ENCODE results near the gene ILK. TPM values are rescaled to one million over a fixed set of nuclear protein-coding genes. Genes with fewer than 3 reads are reported as not detected.

Gene ILK
- total and polyA plus RNA-seq, 2 of the 13 experiments (the other 11 are each of a cell fraction or from before 2014, with no cell fraction given), result 70.3 to 108 TPM

DNA sequence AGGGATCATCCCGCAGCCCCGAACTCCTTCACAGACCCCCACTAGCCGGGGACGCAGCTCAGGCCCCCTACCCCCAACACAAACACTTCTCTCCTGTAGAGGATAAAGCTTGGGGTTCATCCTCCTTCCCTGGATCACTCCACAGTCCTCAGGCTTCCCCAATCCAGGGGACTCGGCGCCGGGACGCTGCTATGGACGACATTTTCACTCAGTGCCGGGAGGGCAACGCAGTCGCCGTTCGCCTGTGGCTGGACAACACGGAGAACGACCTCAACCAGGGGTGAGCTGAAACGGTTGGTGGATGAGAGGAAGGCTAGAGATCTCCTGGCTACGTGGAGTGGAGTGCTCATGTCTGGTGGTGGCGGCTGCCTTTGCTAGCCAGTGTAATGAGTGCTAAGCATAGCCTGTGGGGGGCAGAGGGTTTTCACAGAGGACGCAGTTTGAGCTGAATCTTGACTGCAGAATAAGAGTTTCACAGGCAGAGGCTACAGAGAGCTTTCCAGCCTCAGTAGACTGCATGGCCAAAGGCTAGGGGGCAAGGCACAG lies 580 bp downstream of the ILK start (continued):
- TF ChIP-seq, protein P1, sequence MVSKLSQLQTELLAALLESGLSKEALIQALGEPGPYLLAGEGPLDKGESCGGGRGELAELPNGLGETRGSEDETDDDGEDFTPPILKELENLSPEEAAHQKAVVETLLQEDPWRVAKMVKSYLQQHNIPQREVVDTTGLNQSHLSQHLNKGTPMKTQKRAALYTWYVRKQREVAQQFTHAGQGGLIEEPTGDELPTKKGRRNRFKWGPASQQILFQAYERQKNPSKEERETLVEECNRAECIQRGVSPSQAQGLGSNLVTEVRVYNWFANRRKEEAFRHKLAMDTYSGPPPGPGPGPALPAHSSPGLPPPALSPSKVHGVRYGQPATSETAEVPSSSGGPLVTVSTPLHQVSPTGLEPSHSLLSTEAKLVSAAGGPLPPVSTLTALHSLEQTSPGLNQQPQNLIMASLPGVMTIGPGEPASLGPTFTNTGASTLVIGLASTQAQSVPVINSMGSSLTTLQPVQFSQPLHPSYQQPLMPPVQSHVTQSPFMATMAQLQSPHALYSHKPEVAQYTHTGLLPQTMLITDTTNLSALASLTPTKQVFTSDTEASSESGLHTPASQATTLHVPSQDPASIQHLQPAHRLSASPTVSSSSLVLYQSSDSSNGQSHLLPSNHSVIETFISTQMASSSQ (IDR thresholded peaks at IDR 0.05; ENCODE audit: low read depth), result no peak
- TF ChIP-seq, protein P1 (CRISPR knock-in tag; IDR thresholded peaks at IDR 0.05; ENCODE audit: borderline replicate concordance), result no peak
- TF ChIP-seq MAFK (conservative IDR thresholded peaks at IDR 0.05 in 1 of 2, IDR thresholded peaks at IDR 0.05 in 1 of 2; ENCODE audit: low read length in 2 of 2), result no peak
- TF ChIP-seq, protein P2, sequence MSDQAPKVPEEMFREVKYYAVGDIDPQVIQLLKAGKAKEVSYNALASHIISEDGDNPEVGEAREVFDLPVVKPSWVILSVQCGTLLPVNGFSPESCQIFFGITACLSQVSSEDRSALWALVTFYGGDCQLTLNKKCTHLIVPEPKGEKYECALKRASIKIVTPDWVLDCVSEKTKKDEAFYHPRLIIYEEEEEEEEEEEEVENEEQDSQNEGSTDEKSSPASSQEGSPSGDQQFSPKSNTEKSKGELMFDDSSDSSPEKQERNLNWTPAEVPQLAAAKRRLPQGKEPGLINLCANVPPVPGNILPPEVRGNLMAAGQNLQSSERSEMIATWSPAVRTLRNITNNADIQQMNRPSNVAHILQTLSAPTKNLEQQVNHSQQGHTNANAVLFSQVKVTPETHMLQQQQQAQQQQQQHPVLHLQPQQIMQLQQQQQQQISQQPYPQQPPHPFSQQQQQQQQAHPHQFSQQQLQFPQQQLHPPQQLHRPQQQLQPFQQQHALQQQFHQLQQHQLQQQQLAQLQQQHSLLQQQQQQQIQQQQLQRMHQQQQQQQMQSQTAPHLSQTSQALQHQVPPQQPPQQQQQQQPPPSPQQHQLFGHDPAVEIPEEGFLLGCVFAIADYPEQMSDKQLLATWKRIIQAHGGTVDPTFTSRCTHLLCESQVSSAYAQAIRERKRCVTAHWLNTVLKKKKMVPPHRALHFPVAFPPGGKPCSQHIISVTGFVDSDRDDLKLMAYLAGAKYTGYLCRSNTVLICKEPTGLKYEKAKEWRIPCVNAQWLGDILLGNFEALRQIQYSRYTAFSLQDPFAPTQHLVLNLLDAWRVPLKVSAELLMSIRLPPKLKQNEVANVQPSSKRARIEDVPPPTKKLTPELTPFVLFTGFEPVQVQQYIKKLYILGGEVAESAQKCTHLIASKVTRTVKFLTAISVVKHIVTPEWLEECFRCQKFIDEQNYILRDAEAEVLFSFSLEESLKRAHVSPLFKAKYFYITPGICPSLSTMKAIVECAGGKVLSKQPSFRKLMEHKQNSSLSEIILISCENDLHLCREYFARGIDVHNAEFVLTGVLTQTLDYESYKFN (CRISPR knock-in tag; conservative IDR thresholded peaks at IDR 0.05), result no peak
- TF ChIP-seq, protein P3, sequence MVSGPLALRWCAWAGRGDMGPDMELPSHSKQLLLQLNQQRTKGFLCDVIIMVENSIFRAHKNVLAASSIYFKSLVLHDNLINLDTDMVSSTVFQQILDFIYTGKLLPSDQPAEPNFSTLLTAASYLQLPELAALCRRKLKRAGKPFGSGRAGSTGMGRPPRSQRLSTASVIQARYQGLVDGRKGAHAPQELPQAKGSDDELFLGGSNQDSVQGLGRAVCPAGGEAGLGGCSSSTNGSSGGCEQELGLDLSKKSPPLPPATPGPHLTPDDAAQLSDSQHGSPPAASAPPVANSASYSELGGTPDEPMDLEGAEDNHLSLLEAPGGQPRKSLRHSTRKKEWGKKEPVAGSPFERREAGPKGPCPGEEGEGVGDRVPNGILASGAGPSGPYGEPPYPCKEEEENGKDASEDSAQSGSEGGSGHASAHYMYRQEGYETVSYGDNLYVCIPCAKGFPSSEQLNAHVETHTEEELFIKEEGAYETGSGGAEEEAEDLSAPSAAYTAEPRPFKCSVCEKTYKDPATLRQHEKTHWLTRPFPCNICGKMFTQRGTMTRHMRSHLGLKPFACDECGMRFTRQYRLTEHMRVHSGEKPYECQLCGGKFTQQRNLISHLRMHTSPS (CRISPR knock-in tag; IDR thresholded peaks at IDR 0.05; ENCODE audit: low read depth), result no peak
